ENCODE data around the gene TUBB4A. TPM values are rescaled to one million over a fixed set of nuclear protein-coding genes. Genes with fewer than 3 reads are reported as not detected.

TUBB4A gene
- total RNA-seq, 2 donors from 2014 or later = 3.0 to 3.4 TPM

GRCh38 chr19:6533000-6533328 lies 30.9 kb upstream of the TUBB4A start:
- ATAC-seq (no peak), DNase-seq (no peak)
- Histone ChIP-seq H3K4me1 (peaks cover 19% of the 10 kb centered on the region), H3K27ac (no peak overlapping the region), H3K4me3 (no peak overlapping the region), H3K36me3 (replicated peaks in 1 of 2; ENCODE audit: insufficient read depth in 1 of 2, low read depth in 2 of 2) (no peaks in the 10 kb centered on the region), H3K27me3 (peaks cover 0 to 15% of the 10 kb centered on the region in 2 donors), H3K9me3 (no peaks in the 10 kb centered on the region)
- TF ChIP-seq CTCF (IDR thresholded peaks at IDR 0.05) (no peak), POLR2A (IDR thresholded peaks at IDR 0.05) (no peak)
- intact Hi-C loops (cut with DNase I) = no loop called here
- 22 to 24% methylated on average over 3 of the region's 3 CpGs for WGBS, 2 donors

GRCh38 chr19:6532244-6532999 lies 30.3 kb upstream of the TUBB4A start:
- Histone ChIP-seq H3K27me3 (peaks cover 0 to 15% of the 10 kb centered on the region in 2 donors), H3K4me1 (peaks cover 19% of the 10 kb centered on the region), H3K27ac (no peak overlapping the region), H3K4me3 (no peak overlapping the region), H3K36me3 (replicated peaks in 1 of 2; ENCODE audit: insufficient read depth in 1 of 2, low read depth in 2 of 2) (no peaks in the 10 kb centered on the region), H3K9me3 (no peaks in the 10 kb centered on the region)
- intact Hi-C loops (cut with DNase I) = no loop called here
- 22 to 25% methylated on average over 30 to 31 of the region's 31 CpGs for WGBS, 2 donors
- DNase-seq = no peak
- ATAC-seq = no peak
- no peak for TF ChIP-seq POLR2A (IDR thresholded peaks at IDR 0.05)
- TF ChIP-seq CTCF (IDR thresholded peaks at IDR 0.05) = no peak

GRCh38 chr19:6531956-6532243 lies 29.8 kb upstream of the TUBB4A start:
- Histone ChIP-seq H3K27me3 (peaks cover 0 to 15% of the 10 kb centered on the region in 2 donors), H3K4me3 (no peak overlapping the region), H3K9me3 (no peaks in the 10 kb centered on the region), H3K36me3 (replicated peaks in 1 of 2; ENCODE audit: insufficient read depth in 1 of 2, low read depth in 2 of 2) (no peaks in the 10 kb centered on the region), H3K4me1 (peaks cover 19% of the 10 kb centered on the region), H3K27ac (no peak overlapping the region)
- TF ChIP-seq POLR2A (IDR thresholded peaks at IDR 0.05) (no peak), CTCF (IDR thresholded peaks at IDR 0.05) (no peak)
- DNase-seq (no peak), ATAC-seq (no peak)
- WGBS, 2 donors = 38 to 41% methylated on average over 5 of the region's 5 CpGs
- intact Hi-C loops (cut with DNase I) = no loop called here

GRCh38 chr19:6531163-6531955 lies 29.2 kb upstream of the TUBB4A start:
- no peaks in the 10 kb centered on the region for H3K9me3 ChIP-seq
- H3K27ac ChIP-seq = no peak overlapping the region
- H3K27me3 ChIP-seq = peaks cover 0 to 15% of the 10 kb centered on the region in 2 donors
- intact Hi-C loops (cut with DNase I) = no loop called here
- DNase-seq = no peak
- H3K4me3 ChIP-seq = peak overlapping the region in 1 of 2 donors; percentile 12
- 10 to 30% methylated on average over 12 to 55 of the region's 57 CpGs for WGBS, 2 donors
- H3K36me3 ChIP-seq (replicated peaks in 1 of 2; ENCODE audit: insufficient read depth in 1 of 2, low read depth in 2 of 2) = no peaks in the 10 kb centered on the region
- peak; percentile 61 for ATAC-seq
- TF ChIP-seq POLR2A (IDR thresholded peaks at IDR 0.05) (no peak), CTCF (IDR thresholded peaks at IDR 0.05) (no peak)
- H3K4me1 ChIP-seq = peaks cover 19% of the 10 kb centered on the region
